ENCODE data around the gene EIF4B.
A peak's percentile ranks its signal among the peaks of the same experiment; 100 is the strongest.

The EIF4B gene

GRCh38 chr12:53049571-53050318 is 43.5 kb downstream of the EIF4B start, which contains the start of gene TNS2:
Gene TNS2, plus strand, starts transcription at chr12:53050065. Its CDS starts 121 bp downstream, at chr12:53050186.
- Histone ChIP-seq H3K4me3 (ENCODE audit: low read depth, low read length) (no peak within 1 kb of the TSS), H3K27me3 (ENCODE audit: insufficient read depth, low read depth, severe bottlenecking) (no peaks in the 10 kb centered on the region), H3K27ac (peak within 1 kb of the TSS; percentile 52), H3K36me3 (no peaks in the 10 kb centered on the region), H3K9me3 (ENCODE audit: severe bottlenecking) (no peaks in the 10 kb centered on the region)
- no peak for TF ChIP-seq CTCF (IDR thresholded peaks at IDR 0.05; ENCODE audit: low read depth, low read length)
- peak; percentile 70 for DNase-seq

DNA sequence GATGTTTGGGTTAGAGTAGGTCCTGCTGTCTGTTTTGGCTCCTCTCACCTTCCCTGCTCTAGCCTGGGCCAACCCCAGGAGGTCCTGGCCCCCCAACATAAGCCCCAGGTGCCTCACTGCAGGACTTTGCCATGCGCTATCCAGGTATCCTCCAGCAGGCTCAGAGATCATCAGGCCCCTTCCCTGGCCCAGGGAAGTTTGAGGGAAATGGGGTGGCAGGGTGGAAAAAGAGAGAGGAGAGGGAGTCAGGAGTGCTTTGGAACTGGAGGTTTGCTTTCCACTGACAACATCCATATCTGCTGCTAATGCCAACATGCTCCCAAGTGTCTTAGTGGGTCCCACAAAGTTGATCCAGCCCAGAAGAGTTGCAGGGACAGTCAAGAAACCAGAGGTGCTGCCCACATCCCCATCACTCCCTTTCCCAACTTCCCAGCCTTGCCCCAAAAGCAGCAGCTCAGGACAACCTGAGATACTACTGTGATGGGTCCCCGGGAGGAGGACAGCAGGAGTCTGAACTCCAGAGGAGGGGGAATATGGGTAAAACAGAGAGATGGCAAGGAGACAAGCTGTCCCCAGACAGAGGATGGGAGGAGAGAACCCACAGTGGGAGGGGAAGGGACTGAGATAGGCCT is 44.3 kb downstream of the EIF4B start:
- no peak overlapping the region for H3K4me3 ChIP-seq (ENCODE audit: low read depth, low read length)
- no peak for DNase-seq
- no peaks in the 10 kb centered on the region for H3K36me3 ChIP-seq
- H3K9me3 ChIP-seq (ENCODE audit: severe bottlenecking) = no peaks in the 10 kb centered on the region
- peak overlapping the region; percentile 52; the same call in 1 of the 2 replicates for H3K27ac ChIP-seq
- no peak for TF ChIP-seq CTCF (IDR thresholded peaks at IDR 0.05; ENCODE audit: low read depth, low read length)
- no peaks in the 10 kb centered on the region for H3K27me3 ChIP-seq (ENCODE audit: insufficient read depth, low read depth, severe bottlenecking)

GRCh38 chr12:53051058-53051880 is 45.0 kb downstream of the EIF4B start:
- Histone ChIP-seq H3K4me3 (ENCODE audit: low read depth, low read length) (no peak overlapping the region), H3K36me3 (no peaks in the 10 kb centered on the region), H3K27me3 (ENCODE audit: insufficient read depth, low read depth, severe bottlenecking) (no peaks in the 10 kb centered on the region), H3K27ac (no peak overlapping the region), H3K9me3 (ENCODE audit: severe bottlenecking) (no peaks in the 10 kb centered on the region)
- TF ChIP-seq CTCF (IDR thresholded peaks at IDR 0.05; ENCODE audit: low read depth, low read length) = no peak
- peak; percentile 46 for DNase-seq

DNA sequence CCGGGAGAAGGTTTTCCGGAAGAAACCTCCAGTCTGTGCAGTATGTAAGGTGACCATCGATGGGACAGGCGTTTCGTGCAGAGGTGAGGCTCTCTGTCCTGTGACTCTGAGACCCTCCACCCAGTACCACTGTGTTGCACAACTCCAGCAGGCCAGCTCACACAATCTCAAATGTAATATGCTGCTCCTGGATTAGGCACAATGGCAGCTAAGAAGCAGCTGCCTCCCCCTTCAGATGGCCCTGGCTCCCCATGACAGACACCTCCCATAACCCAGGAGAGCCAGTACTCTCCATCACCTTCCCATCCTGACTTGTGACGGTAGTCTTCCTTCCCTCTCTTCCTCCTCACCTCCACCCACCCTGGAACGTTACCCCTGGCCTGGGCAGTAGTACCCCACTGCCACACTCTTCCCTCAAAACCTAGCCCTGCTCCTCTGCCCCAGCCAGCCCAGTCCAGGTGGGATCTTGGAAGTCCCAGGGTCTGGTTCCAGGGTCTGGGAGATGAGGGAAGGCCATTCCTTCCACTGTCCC is 45.7 kb downstream of the EIF4B start:
- Histone ChIP-seq H3K4me3 (ENCODE audit: low read depth, low read length) (no peak overlapping the region), H3K36me3 (no peaks in the 10 kb centered on the region), H3K27me3 (ENCODE audit: insufficient read depth, low read depth, severe bottlenecking) (no peaks in the 10 kb centered on the region), H3K9me3 (ENCODE audit: severe bottlenecking) (no peaks in the 10 kb centered on the region), H3K27ac (no peak overlapping the region)
- DNase-seq = no peak
- no peak for TF ChIP-seq CTCF (IDR thresholded peaks at IDR 0.05; ENCODE audit: low read depth, low read length)

- Histone ChIP-seq H3K9me3 (ENCODE audit: severe bottlenecking) (no peaks in the 10 kb centered on the region), H3K36me3 (no peaks in the 10 kb centered on the region), H3K27ac (no peak overlapping the region), H3K4me3 (ENCODE audit: low read depth, low read length) (no peak overlapping the region), H3K27me3 (ENCODE audit: insufficient read depth, low read depth, severe bottlenecking) (no peaks in the 10 kb centered on the region)
- no peak for DNase-seq
- no peak for TF ChIP-seq CTCF (IDR thresholded peaks at IDR 0.05; ENCODE audit: low read depth, low read length)
Measured at GRCh38 chr12:53052419-53053217, 46.4 kb downstream of the EIF4B start.
